Myocyte (in vitro differentiated cells): ENCODE results near the gene HACD3. TPM values are rescaled to one million over a fixed set of nuclear protein-coding genes. Genes with fewer than 3 reads are reported as not detected.
"Not testable (repeated sequence)": the region's sequence is repeated elsewhere in the genome, so short reads cannot be mapped to it uniquely, and the experiment has no call there.

Experiments
- DNase-seq: peaks from one replicate; pipeline ENCODE4 v3.0.0-alpha.2; 2012; ENCODE audit warnings: low read depth
- total RNA-seq: library from RNA; depleted of rRNA; stranded (reverse); fragments of >200 nt; gene quantifications from 2 replicates; pipeline ENCODE4 v1.2.3, GENCODE V29; 2014

The HACD3 gene
- total RNA-seq, 1 donor from 2014 or later: 48.7 TPM

GRCh38 chr15:65595960-65596359 is 65.7 kb downstream of the HACD3 start:
- no peak for DNase-seq

GRCh38 chr15:65598468-65598867 is 68.2 kb downstream of the HACD3 start:
- DNase-seq: no peak

GRCh38 chr15:65599677-65600076 is 69.4 kb downstream of the HACD3 start:
- DNase-seq: no peak

- no peak for DNase-seq
Observed at GRCh38 chr15:65603134-65603533, 72.9 kb downstream of the HACD3 start.

GRCh38 chr15:65603559-65603958 is 73.3 kb downstream of the HACD3 start:
- no peak for DNase-seq

- peak; percentile 97 for DNase-seq
Observed at GRCh38 chr15:65610871-65611718, 80.8 kb downstream of the HACD3 start, which contains the start of gene INTS14. TSS of gene INTS14 (minus strand) at chr15:65611131. CDS start at chr15:65607380, 3,751 bp downstream.

- peak; percentile 18 for DNase-seq
Observed at GRCh38 chr15:65611888-65612615, 81.8 kb downstream of the HACD3 start.

GRCh38 chr15:65612616-65612946 is 82.3 kb downstream of the HACD3 start:
- DNase-seq: no peak

GRCh38 chr15:65612949-65613744 is 82.9 kb downstream of the HACD3 start:
- DNase-seq: no peak

- not testable (repeated sequence) for DNase-seq
Observed at GRCh38 chr15:65615887-65616286, 85.6 kb downstream of the HACD3 start.

- no peak for DNase-seq
Observed at GRCh38 chr15:65618560-65619109, 88.4 kb downstream of the HACD3 start.

- no peak for DNase-seq
Observed at GRCh38 chr15:65619626-65620290, 89.5 kb downstream of the HACD3 start.

GRCh38 chr15:65620833-65621232 is 90.6 kb downstream of the HACD3 start:
- no peak for DNase-seq

GRCh38 chr15:65621638-65622037 is 91.4 kb downstream of the HACD3 start, which contains the start of gene SLC24A1:
TSS of gene SLC24A1 (plus strand) at chr15:65621938. CDS start at chr15:65624081, 2,143 bp downstream.
- no peak for DNase-seq

- no peak for DNase-seq
Observed at GRCh38 chr15:65623103-65623502, 92.8 kb downstream of the HACD3 start.

- no peak for DNase-seq
Observed at GRCh38 chr15:65626856-65627255, 96.6 kb downstream of the HACD3 start.
